GM18870 (cell line): ENCODE data around the gene SAFB2.

Source experiments
- ATAC-seq: cut with Tn5 transposase; IDR thresholded peaks from one replicate; pipeline ENCODE4 v1.9.1; 2021; ENCODE audit warnings: moderate library complexity; ENCODE audit not compliant: unreplicated experiment

SAFB2 gene

DNA sequence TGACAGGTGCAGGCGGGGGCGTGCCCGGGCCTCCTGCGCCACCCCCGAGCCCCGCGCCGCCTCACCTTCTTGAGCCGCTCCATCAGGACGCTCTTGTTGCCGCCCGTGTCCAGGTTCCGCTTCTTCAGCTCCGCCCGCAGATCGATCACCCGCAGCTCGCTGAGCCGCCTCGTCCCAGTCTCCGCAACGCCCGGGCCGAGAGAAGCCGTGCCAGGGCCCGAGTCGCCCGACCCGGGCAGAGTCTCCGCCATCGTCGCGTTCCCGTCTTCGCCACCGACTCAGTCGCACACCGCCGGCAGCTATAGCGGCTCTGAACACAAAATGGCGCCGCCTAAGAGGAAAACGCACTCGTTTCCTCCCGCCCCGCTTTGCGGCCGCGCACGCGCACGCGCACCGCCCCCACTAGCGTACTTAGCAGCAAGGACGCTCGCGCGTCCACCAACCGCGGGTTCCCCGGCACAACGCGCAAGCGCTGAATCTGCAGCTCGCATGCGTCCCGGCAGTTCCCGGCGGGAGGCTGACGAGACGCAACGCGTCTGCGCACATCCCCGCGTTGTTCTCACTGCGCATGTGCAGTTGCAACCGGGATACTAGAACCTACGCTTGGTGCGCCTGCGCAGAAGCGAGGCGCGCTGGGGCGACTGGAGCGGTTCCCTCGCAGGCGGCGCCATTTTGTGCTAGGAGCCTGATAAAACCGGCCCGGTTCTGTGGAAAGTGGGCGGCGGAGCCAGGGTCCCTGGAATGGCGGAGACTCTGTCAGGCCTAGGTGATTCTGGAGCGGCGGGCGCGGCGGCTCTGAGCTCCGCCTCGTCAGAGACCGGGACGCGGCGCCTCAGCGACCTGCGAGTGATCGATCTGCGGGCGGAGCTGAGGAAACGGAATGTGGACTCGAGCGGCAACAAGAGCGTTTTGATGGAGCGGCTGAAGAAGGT lies at the start of gene SAFB2, which contains the start of gene SAFB:
TSS of gene SAFB2 (minus strand) at position 312 of the 932 bp plus-strand sequence. CDS start at position 251, 61 bp downstream.
TSS of gene SAFB (plus strand) at position 619 of the 932 bp plus-strand sequence. CDS start at position 742, 123 bp downstream.
- ATAC-seq = peak; percentile 87

DNA sequence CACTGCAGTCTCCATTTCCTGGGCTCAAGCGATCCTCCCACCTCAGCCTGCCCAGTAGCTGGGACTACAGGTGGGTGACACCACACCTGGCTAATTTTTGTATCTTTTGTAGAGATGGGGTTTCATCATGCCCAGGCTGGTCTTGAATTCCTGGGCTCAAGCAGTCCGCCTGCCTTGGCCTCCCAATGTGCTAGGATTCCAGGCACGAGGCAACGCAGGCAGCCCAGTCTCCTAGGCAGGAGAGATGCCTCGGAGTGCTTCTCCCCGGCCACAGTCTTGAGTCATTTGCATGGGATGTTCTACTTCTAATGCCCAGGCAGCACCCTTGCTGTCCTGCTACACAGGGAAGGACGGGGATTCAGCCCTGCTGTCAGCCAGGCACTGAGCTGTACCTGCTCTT lies 49.0 kb upstream of the SAFB2 start:
- ATAC-seq = no peak

DNA sequence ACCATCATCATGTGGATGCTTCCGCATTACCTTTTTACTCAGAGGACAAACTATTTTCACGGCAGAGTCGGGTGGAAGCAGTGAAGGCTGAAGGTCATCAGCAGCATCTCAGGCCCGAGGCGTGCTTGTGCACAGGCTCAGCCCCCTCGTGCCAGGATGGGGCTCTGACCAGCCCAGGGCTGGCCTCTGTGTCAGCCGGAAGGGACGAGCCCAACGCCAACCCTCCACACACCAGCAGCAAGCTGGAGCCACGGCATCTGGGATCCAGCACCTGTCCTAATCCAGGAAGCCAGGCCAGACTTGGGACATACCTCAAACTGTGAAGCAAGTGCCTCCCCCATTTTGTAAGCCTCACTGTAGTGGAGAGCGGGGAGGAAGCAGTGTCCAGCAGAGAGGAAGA lies 46.6 kb upstream of the SAFB2 start:
- ATAC-seq = no peak

DNA sequence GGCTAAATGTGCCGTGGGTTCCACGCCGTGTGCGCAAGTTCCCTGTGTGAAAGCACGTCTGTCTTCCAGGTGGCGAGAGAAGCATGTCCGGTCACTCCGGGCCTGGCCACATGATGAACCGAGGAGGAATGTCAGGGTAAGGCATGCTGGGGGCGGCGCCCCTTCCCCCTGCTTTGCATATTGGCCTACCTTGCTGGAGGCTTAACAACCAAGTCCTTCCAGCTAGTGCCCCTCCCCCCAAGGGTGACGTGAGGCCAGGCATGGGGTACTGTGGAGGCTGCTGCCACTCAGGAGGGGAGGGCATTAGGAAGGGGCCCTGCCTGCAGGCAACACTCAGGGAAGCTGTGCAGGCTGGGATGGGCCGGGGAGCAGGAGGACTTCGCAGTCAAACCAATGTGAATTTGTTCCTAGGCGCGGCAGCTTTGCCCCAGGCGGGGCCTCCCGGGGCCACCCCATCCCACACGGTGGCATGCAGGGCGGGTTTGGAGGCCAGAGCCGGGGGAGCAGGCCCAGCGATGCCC lies 45.2 kb upstream of the SAFB2 start:
- ATAC-seq = no peak

DNA sequence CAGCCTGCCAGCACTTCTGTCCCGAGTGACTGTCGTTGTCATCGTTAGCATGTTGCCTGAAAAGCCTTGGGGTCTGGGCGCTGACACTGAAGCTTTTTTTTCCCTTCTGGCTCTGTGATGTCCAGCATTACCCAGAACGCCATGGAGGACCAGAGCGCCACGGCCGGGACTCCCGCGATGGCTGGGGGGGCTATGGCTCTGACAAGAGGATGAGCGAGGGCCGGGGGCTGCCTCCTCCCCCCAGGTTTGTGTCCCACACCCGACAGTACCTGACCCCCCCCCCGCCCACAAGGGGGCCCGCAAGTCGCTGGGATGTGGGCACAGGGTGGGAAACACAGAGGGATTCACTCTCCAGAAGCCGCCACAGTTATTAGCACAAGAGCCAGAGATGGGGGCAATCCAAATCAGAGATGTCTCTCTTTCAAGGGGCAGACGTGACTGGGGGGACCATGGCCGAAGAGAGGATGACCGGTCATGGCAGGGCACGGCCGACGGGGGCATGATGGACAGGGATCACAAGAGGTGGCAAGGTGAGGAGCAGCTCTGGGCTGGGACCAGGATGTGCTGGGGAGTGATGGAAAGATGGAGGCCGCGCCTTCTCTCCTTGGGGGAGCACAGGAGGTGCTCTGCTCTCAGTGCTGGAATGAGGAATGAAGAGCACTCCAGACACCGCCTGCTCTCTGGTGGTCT lies 44.5 kb upstream of the SAFB2 start:
- ATAC-seq = no peak

DNA sequence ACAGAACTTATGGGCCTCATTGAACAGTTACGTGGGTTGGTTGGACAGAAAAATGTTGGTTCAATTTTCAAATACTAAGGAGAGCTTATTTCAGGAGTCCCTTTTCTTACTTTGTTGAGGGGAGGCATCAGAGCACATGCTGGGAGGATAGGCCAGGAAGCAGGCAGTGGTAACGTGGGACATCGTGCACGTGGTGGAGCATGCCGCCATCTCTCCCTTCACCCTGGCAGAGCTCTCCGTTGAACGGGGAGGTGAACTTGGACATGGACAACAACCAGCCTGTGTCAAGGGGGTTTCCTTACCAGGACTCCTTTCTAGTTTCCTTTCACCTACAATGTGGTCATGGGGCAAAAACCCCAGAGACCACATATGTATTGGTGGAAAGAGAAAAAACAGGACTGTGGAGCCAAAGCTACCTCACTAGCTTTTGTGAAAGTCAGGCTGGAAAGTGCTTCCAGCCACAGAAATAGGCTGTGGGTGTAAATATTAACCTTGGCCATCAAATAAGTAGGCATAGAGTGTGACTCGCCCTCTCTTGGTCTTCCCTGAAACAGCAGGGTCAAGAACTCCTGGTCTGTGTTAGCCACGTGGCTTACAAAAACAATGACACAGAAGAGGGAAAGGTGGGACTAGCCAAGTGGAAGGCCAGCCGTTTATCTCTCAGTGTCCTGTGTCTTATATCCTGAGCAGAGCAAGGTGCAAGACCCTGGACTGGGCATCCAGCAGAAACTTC lies 43.4 kb upstream of the SAFB2 start:
- ATAC-seq = no peak

DNA sequence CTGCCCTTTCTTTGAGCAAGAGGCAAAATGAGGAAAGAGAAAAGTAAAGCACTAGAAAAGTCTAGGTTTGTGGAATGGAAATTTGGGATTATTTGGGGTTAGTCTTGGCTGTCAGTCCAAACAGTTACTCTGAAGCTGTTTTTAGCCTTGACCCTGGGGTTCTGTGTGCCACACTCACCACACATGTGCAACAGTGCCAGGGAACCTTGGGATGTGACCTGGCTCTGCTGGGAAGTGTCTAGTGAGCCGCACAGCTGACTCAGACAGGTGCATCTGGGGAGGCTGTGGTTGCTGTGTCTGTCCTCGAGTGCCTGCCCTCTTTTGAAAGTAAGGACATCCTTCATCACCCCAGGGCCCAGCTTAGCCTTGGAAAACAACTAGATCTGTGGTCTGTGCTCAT lies 41.9 kb upstream of the SAFB2 start:
- ATAC-seq = no peak

DNA sequence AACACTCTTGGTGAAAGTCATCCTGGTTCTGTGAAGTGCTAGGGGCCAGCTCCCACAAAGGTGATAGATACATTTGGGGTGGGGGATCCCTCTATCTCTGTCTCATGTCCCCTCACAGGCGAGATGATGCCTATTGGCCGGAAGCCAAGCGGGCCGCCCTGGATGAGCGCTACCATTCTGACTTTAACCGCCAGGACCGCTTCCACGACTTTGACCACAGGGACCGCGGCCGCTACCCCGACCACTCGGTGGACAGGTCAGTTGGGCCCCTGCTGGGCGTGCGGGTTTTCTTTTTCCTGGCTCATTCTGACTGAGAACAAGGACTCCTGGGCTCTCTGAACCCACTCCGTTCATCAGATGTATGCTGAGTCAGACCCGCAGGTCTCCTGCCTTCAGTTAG lies 41.3 kb upstream of the SAFB2 start:
- ATAC-seq = no peak

DNA sequence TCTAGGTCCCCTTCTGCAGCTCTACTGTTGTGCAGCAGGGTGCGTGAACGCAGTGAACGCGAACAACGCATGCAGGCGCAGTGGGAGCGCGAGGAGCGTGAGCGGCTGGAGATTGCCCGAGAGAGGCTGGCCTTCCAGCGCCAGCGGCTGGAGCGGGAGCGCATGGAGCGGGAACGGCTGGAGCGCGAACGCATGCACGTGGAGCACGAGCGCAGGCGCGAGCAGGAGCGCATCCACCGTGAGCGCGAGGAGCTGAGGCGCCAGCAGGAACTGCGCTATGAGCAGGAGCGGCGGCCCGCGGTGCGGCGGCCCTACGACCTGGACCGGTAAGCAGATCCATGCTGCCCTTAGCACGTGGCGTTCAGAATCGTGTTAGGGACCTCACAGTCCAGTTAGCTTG lies 38.9 kb upstream of the SAFB2 start:
- ATAC-seq = no peak

DNA sequence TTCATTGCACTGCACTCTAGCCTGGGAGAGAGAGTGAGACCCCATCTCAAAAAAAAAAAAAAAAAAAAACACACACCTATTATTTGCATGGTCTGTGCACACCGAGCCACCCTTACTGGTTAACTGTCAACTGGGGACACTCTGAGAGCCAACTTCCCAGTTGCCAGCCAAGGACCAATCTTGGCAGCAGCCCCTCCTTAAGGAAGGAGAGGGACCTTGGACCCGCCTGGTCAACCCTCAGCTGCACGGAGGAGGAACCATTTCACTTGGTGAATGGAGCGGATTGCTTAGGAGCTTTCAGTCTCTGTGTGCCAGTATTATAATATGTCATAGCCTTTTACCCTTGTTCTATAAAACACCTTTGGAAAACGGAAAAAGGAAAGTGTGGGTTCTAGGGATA lies 32.8 kb upstream of the SAFB2 start:
- ATAC-seq = no peak

DNA sequence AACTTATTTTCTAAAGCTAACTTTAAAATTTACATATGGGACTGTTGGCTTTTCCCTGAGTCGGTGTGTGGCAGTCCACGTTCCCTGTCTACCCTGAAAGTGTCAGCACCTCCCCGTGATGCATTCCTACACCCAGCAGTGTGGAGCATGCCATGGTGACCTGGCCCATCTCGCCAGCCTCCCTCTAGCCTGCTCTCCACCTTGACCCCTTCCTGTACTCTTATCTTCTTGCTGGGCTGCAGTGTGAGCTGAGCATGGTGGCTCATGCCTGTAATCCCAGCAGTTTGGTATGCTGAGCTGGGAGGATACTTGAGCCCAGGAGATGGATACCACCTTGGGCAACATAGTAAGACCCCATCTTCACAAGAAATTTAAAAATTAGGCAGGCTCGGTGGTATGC lies 32.4 kb upstream of the SAFB2 start:
- no peak for ATAC-seq

DNA sequence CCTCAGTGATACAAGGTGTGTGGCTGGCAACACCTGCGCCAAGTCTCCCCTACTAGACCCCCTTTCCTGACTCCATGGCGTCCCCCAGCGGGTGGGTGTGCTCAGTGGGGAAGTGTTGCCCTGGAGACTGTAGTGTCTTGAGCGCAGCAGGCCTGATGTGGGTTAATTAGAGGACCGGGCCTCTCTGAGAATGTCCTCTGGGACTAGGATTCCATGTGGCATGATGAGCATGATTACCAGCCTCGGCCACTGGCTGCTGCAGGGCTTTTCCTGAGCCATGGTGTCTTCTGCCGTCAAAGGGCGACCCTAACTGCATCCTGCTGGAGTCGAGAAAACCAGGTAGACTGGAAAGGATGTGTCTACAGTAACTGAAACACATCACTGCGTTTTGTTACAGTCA lies 29.7 kb upstream of the SAFB2 start:
- ATAC-seq = no peak

DNA sequence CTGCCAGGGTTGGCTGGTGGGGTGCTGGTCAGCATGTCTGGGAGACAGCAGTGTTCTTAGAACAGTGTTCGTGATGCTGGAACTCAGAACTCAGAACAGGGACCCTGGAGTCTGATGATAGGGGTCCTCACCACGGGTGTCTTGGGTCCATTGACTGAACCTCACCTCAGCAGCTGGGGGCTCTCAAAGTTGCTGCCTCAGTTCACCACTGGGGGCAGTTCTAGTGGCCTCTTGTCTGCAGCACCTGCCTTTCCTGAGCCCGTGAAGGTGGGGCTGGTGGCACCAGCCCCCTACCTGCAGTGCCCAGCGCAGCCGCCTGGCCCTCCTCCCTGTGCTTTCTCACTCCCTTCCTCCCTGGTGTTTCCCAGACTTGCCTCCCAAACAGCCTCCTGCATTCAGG lies 28.8 kb upstream of the SAFB2 start:
- no peak for ATAC-seq

DNA sequence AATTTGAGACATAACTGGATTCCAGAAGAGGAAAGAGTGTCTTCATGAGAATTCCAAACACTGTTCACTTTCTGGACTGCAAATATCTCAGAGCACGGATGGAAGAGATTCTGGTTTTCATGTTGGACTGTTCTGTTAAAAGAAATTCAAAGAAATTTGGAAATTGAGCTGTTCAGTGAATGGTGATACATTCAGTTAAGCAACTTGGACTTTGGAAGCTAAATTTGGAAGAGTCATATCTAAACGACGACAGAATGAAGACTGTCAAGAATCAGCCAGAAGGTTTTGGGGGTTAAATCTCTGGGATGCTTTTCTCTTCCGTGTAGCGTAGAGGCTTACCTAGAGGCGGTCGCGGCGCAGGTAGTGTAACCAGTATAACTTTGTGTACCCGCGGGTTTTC lies 25.9 kb upstream of the SAFB2 start:
- ATAC-seq = no peak

DNA sequence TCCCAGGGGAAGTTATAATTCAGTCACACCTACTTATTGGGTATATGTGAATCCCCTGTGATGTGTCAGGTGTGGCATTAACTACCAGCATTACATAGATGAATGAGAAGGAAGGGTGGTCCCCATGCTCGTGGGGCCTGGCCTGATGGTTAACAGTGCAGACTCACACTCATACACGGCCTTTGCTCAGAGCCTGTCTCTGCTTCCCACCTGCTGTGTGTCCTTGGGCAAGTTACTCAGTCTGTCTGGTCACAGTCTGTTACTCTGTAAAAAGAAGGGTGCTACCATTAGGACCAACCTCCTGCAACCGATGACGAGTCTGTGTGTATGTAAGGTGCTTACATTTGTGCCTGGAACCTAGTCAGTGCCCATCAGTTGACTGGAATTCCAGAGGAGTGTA lies 24.1 kb upstream of the SAFB2 start:
- no peak for ATAC-seq

DNA sequence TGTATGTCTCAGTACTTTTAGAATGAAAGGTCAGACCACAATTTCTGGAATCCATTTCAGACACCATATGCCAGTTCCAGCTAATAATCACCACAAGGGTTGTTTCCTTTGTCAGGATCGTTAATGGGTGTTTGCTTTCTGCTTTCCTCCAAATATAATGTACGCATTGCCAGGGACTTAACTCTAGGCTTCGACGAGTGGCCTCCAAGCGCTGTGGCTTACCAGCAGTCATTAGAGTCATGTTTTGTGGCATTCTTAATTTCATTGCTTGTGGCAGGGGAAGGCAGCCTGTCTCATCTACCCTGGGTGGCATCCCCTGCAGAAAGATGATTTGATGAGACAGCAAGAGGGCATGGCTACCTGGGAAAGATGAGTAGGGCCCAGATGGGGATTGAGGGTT lies 22.8 kb upstream of the SAFB2 start:
- no peak for ATAC-seq

DNA sequence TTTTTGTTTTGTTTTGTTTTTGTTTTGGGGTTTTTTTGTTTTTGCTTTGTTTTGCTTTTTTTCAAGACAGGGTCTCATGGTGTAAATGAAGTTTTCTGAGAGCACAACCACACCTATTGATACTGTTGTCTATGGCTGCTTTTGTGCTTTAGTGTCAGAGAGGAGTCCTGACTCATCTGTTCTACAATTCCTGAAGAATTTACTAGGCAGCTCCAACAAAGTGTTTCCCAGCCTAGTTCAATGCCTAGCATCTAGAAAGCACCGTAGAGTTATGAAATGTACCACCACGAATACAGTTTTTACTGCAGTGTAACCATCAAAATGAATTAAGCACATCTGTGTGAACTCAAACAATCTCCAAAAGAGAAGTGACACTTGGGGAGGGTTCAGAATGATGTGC lies 21.5 kb upstream of the SAFB2 start:
- ATAC-seq = no peak

DNA sequence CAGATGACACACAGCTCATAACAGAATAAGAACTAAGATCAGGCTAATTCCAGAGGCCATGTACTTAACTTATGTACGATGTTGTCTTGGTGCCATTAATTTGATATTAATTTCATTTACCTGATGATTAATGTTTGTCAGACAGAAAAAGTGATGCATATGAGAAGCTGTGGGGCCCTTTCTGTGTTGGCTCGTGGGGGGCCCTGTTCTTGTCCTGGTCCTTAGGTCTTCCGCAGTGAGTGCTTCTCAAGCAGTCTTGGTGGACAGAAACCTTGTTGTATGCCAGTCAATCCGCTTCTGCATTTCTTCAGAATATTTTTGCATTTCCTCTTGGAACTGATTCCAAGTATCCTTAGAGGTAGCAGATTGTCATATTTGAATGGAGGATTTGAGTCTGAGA lies 20.5 kb upstream of the SAFB2 start:
- no peak for ATAC-seq

DNA sequence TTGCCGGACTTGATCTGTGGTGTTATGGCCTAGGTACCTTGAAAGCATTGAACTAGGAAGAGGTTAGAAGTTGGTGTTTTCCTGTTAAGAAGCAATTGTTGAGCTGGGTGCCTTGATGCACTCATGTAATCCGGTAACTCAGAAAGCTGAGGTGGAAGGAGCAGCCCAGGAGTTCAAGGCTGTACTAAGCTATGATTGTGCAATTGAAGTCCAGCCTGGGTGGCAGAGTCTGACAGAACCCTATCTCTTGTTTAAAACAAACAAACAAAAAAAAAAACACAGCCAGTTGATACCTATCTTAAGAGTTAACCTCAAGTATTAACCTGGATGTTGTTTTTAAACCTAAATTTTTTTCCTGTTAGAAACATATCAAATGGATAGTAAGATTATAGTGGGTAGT lies 19.6 kb upstream of the SAFB2 start:
- ATAC-seq = no peak

DNA sequence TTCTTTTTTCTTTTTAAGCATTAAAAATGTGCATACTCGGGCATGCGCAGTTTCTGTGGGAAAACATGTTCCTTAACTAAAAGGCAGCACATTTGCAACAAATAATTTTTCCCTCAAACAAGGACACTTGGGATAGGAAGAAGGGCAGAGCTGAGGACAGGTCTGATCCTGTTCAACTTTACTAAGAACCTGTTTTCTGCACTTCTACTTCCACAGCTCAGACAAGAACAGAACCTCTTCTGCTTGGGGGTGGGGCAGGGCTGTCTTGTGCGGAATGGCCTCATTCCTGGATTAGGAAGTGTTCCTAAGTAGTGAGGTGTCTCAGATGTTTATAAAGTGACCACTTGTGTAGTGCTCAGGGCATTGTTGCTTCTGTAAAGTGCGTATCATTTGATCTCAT lies 18.6 kb upstream of the SAFB2 start:
- no peak for ATAC-seq

DNA sequence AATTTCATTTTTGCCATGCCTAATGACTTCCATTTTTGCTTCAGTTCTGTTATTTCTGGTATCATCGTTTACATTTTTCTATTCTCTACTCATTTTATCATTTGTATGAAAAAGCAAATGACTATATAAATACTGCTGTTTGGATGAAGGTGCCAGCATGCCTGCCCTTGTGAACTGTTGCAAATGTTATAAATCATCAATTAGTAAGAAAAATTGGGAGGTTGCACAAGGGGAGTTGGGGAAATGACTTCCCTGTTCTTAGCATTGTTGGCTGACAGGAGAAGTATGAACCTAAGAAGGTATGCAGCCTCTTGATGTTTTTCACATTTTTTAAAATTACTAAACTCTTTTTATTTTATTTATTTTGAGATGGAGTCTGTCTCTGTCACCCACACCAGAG lies 15.4 kb upstream of the SAFB2 start:
- no peak for ATAC-seq
